ENCODE measurements around the gene PRG2.

GRCh38 chr11:57353446-57353845 is 37.0 kb downstream of the PRG2 start:
- TF ChIP-seq POLR2A (IDR thresholded peaks at IDR 0.05): no peak
- TF ChIP-seq CTCF (IDR thresholded peaks at IDR 0.05 in 4 of 5, conservative IDR thresholded peaks at IDR 0.05 in 1 of 5): no peak
